K562 (cell line): ENCODE measurements around the gene TXNRD2. TPM values are rescaled to one million over a fixed set of nuclear protein-coding genes. Genes with fewer than 3 reads are reported as not detected.

Experiments
- BRCA1 ChIP-seq, 2 experiments: fragments of 450-650 bp in 1 of 2; sonication (generic) in 1 of 2; formaldehyde crosslinking in 1 of 2; IDR thresholded peaks; 2 replicates each; pipeline versions ENCODE4 v1.5.0 to v1.6.1; 2017 to 2020; ENCODE audit warnings: mild to moderate bottlenecking in 1 of 2, missing genetic modification reagents in 1 of 2
- CBX3 ChIP-seq, 2 experiments: IDR thresholded peaks; 1 replicate in 1 of 2; 2 replicates in 1 of 2; pipeline ENCODE4 v1.6.1; 2012; ENCODE audit warnings: inconsistent platforms in 2 of 2, low read length in 2 of 2, borderline replicate concordance in 1 of 2, control low read depth in 1 of 2
- EHMT2 ChIP-seq: fragments of 450-650 bp; IDR thresholded peaks from 2 replicates; pipeline ENCODE4 v1.6.1; 2018; ENCODE audit warnings: antibody characterized with exemption
- PHF8 ChIP-seq: fragments of 200-600 bp; sonication (generic); IDR thresholded peaks from 2 replicates; pipeline ENCODE4 v1.6.1; 2012; ENCODE audit warnings: mixed run types, mild to moderate bottlenecking, inconsistent platforms, low read length, moderate library complexity, borderline replicate concordance
- POLR2G ChIP-seq: fragments of 200-400 bp; formaldehyde crosslinking; IDR thresholded peaks from 2 replicates; pipeline ENCODE4 v1.6.1; 2017; ENCODE audit warnings: low read depth, mild to moderate bottlenecking, antibody characterized with exemption, low read length, moderate library complexity
- RAD51 ChIP-seq: fragments of 450-650 bp; IDR thresholded peaks from 2 replicates; pipeline ENCODE4 v1.7.1; 2016; ENCODE audit warnings: low read depth, mild to moderate bottlenecking, borderline replicate concordance
- SIRT6 ChIP-seq: IDR thresholded peaks from one replicate; pipeline ENCODE4 v1.6.1; 2012; ENCODE audit warnings: low read depth, mild to moderate bottlenecking, control low read depth, inconsistent platforms, low read length, moderate library complexity
- YBX1 ChIP-seq: fragments of 450-650 bp; IDR thresholded peaks from 2 replicates; pipeline ENCODE4 v1.7.1; 2016; ENCODE audit warnings: mild to moderate bottlenecking
- ZNF165 ChIP-seq: fragments of 250-450 bp; sonication (Bioruptor Pico); IDR thresholded peaks from 2 replicates; pipeline ENCODE4 v1.4.0; 2020; ENCODE audit warnings: borderline replicate concordance
- polyA plus RNA-seq, 8 experiments: library from polyadenylated mRNA; depleted of rRNA in 4 of 8; stranded (reverse) in 5 of 8; unstranded in 3 of 8; fragments of >200 nt; fragmentation: Nextera tagmentation in 2 of 8; fragmentation: Illumina TruSeq in 1 of 8; extraction: Ambion mirVana in 2 of 8; extraction: Trizol in 1 of 8; gene quantifications; 2 replicates each; pipeline versions ENCODE4 v1.2.1 to v1.2.3, GENCODE V29; 2011 to 2014; ENCODE audit warnings: inconsistent platforms in 1 of 8, missing spikeins in 1 of 8
- total RNA-seq, 7 experiments: library from RNA; depleted of rRNA in 6 of 7; stranded (reverse); fragments of >200 nt in 6 of 7; fragmentation: Illumina TruSeq in 2 of 7; extraction: Trizol in 2 of 7; gene quantifications; 2 replicates each; pipeline versions ENCODE4 v1.2.1 to v1.2.3, GENCODE V29; 2011 to 2021; ENCODE audit warnings: low replicate concordance in 1 of 7
- TF ChIP-seq, protein P1 (sequence below): fragments of 450-650 bp; formaldehyde crosslinking; IDR thresholded peaks from 2 replicates; pipeline ENCODE4 v1.4.0; 2020; ENCODE audit warnings: mild to moderate bottlenecking, mixed read lengths
- TF ChIP-seq, protein P2 (sequence below): fragments of 450-650 bp; IDR thresholded peaks from 2 replicates; pipeline ENCODE4 v1.6.1; 2017; ENCODE audit warnings: antibody characterized with exemption, mild to moderate bottlenecking
- TF ChIP-seq, protein P3 (sequence below): sonication (generic); formaldehyde crosslinking; IDR thresholded peaks from 2 replicates; pipeline ENCODE4 v1.8.0; 2022; ENCODE audit warnings: missing genetic modification reagents, mild to moderate bottlenecking, borderline replicate concordance
- TF ChIP-seq, protein P4 (sequence below): fragments of 250-450 bp; sonication (Bioruptor Pico); IDR thresholded peaks from 2 replicates; pipeline ENCODE4 v1.5.0; 2021; ENCODE audit warnings: mild to moderate bottlenecking, moderate library complexity

TXNRD2 gene
- total and polyA plus RNA-seq, 9 of the 15 experiments (the other 6 are each of a cell fraction or from before 2014, with no cell fraction given), result 3.3 to 80.2 (median 49.4) TPM

DNA sequence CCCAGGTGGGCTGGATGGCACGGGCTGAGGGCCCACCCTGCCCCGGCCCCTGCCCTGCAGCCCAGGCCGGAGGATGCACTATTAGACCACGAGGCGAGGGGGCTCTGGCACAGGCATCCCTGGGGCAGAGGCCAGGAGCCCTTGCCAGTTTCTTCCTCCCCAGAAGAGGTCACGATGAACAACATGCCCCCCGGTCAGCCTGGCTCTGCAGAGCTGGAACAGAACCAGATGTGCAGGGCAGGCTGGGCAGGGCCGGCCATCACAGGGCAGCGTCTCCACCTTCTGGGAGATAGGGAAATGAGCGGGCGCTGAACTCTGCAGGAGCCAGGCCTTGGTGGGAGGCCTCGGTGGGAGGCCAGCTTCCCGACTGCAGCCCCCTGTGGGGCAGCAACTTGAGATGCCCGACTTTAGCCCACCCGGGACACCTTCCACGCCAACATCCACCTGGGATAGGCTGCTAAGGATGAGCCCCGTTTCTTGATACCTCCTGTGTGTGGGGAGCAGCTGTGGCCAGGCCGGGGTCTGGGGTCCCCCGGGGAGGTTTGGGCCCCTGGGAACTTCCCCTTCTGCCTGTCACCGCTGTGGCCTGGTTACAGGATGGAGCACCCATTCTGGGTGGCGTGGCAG lies 65.2 kb downstream of the TXNRD2 start (continued):
- TF ChIP-seq SIRT6, result no peak
- TF ChIP-seq, protein P1, sequence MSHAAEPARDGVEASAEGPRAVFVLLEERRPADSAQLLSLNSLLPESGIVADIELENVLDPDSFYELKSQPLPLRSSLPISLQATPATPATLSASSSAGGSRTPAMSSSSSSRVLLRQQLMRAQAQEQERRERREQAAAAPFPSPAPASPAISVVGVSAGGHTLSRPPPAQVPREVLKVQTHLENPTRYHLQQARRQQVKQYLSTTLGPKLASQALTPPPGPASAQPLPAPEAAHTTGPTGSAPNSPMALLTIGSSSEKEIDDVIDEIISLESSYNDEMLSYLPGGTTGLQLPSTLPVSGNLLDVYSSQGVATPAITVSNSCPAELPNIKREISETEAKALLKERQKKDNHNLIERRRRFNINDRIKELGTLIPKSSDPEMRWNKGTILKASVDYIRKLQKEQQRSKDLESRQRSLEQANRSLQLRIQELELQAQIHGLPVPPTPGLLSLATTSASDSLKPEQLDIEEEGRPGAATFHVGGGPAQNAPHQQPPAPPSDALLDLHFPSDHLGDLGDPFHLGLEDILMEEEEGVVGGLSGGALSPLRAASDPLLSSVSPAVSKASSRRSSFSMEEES (CRISPR knock-in tag), result no peak
- TF ChIP-seq, protein P2, sequence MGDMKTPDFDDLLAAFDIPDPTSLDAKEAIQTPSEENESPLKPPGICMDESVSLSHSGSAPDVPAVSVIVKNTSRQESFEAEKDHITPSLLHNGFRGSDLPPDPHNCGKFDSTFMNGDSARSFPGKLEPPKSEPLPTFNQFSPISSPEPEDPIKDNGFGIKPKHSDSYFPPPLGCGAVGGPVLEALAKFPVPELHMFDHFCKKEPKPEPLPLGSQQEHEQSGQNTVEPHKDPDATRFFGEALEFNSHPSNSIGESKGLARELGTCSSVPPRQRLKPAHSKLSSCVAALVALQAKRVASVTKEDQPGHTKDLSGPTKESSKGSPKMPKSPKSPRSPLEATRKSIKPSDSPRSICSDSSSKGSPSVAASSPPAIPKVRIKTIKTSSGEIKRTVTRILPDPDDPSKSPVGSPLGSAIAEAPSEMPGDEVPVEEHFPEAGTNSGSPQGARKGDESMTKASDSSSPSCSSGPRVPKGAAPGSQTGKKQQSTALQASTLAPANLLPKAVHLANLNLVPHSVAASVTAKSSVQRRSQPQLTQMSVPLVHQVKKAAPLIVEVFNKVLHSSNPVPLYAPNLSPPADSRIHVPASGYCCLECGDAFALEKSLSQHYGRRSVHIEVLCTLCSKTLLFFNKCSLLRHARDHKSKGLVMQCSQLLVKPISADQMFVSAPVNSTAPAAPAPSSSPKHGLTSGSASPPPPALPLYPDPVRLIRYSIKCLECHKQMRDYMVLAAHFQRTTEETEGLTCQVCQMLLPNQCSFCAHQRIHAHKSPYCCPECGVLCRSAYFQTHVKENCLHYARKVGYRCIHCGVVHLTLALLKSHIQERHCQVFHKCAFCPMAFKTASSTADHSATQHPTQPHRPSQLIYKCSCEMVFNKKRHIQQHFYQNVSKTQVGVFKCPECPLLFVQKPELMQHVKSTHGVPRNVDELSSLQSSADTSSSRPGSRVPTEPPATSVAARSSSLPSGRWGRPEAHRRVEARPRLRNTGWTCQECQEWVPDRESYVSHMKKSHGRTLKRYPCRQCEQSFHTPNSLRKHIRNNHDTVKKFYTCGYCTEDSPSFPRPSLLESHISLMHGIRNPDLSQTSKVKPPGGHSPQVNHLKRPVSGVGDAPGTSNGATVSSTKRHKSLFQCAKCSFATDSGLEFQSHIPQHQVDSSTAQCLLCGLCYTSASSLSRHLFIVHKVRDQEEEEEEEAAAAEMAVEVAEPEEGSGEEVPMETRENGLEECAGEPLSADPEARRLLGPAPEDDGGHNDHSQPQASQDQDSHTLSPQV, result no peak
- no peak for TF ChIP-seq BRCA1 (IDR thresholded peaks at IDR 0.05)
- no peak for TF ChIP-seq BRCA1 (CRISPR knock-in tag; IDR thresholded peaks at IDR 0.05)
- TF ChIP-seq YBX1, result no peak
- TF ChIP-seq, protein P3, sequence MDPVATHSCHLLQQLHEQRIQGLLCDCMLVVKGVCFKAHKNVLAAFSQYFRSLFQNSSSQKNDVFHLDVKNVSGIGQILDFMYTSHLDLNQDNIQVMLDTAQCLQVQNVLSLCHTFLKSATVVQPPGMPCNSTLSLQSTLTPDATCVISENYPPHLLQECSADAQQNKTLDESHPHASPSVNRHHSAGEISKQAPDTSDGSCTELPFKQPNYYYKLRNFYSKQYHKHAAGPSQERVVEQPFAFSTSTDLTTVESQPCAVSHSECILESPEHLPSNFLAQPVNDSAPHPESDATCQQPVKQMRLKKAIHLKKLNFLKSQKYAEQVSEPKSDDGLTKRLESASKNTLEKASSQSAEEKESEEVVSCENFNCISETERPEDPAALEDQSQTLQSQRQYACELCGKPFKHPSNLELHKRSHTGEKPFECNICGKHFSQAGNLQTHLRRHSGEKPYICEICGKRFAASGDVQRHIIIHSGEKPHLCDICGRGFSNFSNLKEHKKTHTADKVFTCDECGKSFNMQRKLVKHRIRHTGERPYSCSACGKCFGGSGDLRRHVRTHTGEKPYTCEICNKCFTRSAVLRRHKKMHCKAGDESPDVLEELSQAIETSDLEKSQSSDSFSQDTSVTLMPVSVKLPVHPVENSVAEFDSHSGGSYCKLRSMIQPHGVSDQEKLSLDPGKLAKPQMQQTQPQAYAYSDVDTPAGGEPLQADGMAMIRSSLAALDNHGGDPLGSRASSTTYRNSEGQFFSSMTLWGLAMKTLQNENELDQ (CRISPR knock-in tag), result no peak
- no peak for TF ChIP-seq RAD51
- TF ChIP-seq EHMT2, result no peak
- TF ChIP-seq POLR2G, result peak; percentile 68
- peak; percentile 17; the same call in 1 of the 2 replicates for TF ChIP-seq PHF8
- no peak for TF ChIP-seq ZNF165 (CRISPR knock-in tag)
- TF ChIP-seq CBX3 (IDR thresholded peaks at IDR 0.05; ENCODE audit: borderline replicate concordance in 1 of 2, low read length in 2 of 2), result no peak
- TF ChIP-seq, protein P4, sequence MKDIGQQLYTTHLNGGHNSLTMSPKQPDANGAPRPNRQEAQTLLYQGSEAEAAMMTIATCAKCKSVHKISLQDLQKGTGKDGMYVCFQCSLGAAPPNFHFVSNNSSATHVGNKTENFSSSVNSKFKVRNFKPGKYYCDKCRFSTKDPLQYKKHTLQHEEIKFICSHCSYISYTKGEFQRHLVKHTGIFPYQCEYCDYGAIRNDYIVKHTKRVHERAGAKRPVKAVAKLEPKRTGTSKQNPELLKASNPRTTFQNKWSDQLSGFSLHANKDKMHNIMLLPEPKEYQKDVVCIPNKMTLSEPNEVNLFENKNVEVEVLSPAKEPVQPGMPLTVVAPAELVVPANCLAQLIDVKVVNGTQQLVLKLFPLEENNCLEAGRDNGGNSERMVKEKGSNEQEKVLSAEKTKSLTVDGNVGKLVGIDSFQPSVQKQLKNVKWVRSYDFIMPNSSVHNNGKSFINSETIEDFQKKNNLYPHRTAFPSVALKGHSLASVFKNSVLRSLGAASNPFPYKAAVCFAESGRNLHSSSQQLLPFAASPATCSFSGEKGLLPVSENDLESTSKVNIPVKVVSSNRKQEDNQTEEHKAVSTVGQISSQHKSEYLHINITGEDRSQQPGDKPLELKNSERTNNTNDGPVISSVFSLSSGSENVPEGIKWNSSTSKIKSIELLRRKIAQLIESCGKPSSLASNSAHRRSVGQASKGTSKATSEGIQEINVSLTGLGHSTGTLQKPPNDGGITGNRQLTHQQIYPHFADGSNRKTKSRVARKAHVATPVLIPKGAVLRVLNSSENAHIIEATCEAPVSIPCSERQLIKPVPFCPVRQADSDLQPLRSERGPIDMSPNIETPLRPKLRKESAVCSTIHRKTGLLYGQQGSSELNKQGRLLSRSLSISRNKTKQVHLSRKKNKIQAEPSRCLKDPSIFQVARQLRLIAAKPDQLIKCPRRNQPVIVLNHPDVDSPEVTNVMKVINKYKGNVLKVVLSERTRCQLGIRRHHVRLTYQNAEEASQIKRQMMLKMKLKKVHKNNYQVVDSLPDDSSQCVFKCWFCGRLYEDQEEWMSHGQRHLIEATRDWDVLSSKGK (CRISPR knock-in tag), result no peak
